HG03064 (cell line): Measurements from ENCODE around the gene PDE4D.
"Not testable (repeated sequence)": the region's sequence is repeated elsewhere in the genome, so short reads cannot be mapped to it uniquely, and the experiment has no call there.

Experiments used
- ATAC-seq: cut with Tn5 transposase; IDR thresholded peaks from one replicate; pipeline ENCODE4 v1.9.1; 2021; ENCODE audit warnings: low read depth; ENCODE audit not compliant: unreplicated experiment

PDE4D gene

DNA sequence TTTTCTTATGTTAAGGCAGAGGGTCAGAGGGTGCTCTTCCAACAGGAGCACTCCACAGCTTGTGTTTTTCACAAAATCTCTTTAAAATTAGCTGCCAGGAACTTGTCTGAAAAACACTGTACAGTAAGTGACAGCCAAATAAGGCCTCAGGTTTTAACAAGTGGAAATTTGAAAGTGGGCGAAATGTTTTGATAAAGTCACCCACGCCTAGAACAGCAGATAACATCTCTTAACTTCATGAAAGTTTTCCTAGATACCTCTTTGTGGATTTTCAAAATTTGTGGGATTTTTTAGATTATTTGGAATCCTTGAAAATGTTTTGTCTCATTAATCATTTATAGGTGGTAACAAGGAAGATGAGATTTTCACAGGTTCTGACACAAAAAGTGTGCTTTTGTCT, 121.3 kb downstream of the PDE4D start:
- ATAC-seq, result no peak

GRCh38 chr5:59770953-59771352, 122.6 kb downstream of the PDE4D start:
- no peak for ATAC-seq

- ATAC-seq, result no peak
Measured at GRCh38 chr5:59769832-59770231, 123.7 kb downstream of the PDE4D start.

DNA sequence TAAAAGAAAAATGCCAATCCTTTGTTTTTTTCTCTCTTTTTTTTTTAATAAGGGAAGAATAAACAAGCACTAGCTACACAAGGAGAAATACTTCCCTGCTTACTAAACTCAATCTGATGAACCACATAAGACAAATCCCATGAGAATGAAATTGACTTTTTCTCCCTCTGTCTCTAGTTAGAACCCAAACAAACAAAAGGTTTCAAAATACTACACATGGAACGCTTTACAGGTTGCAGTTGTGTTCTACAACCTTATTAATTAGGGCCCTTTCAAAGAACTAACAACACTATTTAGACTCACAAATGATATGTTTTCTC, 124.5 kb downstream of the PDE4D start:
- ATAC-seq, result no peak

DNA sequence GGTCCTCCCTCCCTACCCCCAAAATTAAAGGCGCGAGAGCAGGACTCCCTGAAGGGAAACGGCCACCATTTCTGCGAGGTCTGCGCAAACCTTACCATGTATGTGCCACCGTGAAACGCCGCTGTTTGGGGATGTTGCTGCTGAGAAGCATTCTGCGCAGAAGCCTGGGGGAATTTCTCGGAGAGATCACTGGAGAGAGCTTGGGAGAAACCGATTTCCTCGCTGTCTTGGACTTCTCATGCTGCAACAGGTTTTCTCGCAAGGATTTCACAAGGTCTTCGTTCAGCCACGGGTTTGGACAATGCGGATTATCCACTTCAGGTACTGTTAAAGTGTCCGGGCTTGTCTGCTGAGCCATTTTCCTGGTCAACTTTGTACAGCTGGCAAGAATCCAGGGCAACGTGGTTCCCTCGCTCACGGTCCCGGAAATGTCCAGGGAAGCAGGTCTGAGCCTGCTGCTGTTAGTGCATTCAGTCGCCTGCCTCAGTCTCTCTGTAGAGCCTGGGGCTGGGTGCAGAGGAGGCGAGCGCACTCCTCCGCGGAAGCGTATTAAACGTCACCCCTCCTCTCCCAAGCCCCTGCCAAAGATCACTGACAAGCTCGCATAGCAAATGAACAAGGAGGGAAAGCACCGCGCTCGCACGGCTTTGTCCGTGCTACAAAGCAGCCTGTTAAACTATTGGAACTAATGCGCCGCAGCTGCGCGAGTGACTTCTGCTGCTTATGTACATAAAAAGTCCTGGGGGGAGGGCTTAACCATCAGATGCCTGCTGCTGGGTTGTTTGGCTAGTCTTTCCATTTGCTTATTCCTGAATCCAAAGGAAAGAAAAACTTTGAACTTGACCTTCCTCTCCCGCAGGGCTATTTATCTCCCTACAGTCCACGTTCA, 125.1 kb downstream of the PDE4D start:
- no peak for ATAC-seq

DNA sequence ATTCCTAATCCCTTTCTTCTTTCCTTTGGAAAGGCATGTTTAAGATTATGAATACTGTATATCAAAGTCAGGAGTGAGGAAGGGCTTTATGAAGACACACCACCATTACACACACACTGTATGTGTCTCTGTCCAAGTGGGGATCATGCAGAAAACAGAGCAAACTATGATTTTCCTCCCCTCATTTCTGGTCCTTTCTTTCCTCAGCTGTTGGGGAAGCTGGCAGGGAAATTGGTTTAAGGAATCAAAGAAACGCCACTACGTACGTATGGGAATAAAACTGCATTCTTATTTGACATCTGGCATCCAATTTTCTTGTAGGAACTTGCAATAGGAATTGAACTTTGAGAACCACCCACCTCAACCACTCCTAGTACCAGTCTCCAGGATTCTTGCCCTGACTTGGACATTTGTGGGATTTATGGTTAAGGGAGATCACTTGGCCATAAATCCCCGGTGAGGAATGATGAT, 125.8 kb downstream of the PDE4D start:
- no peak for ATAC-seq

DNA sequence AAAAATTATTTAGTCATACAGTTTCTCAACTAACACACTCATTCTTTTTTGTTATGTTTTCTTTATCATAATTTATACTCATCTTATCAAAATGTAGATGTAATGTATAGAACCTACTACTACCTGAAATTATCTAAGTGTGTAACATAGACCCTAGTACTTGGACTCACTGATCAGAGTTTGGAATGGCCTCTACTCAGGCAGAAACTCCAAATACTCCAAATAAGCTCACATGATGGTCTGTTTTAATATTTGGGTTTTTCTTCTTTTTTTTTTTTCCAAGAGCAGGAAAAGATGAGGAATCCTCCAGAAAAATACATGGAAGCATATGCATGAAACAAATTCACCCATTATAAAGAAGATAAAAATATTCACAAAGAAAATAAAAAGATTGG, 126.3 kb downstream of the PDE4D start:
- ATAC-seq, result no peak

GRCh38 chr5:59766427-59767210, 126.9 kb downstream of the PDE4D start:
- no peak for ATAC-seq

DNA sequence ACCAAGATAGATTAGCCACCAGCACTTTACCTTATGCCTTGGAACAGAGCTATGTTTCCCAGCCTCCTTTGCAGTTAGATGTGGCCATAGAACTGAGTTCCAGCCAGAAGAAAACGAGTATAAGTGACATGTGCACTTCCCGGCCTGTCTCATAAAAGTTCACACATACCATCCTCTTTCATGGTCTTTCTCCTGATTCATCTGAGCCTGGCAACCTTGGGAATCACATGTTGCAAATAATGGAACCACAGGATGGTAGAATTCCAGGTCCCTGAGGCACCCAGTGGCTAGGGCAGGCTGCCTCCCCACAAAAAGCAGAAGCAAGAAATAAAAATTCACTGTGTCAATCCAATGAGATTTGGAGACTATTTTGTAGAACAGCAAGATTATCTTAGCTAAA, 128.1 kb downstream of the PDE4D start:
- ATAC-seq, result no peak

DNA sequence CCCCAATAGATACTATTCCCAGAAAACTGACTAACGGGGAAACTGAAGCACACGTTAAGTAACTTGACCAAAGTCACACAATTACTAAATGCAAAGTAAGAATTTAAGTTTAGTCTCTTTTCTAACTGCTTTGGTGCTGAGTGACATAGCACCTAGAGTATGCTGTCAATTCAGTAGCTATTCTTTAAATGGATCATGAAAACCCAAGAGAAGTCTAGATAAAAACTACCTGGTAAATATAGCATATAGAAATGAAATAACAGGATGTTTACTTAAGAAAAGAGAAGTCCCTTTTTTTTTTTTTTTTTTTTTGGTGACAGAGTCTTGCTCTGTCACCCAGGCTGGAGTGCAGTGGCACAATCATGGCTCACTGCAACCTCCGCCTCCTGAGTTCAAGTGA, 129.2 kb downstream of the PDE4D start:
- no peak for ATAC-seq

GRCh38 chr5:59763541-59763940, 130.0 kb downstream of the PDE4D start:
- ATAC-seq, result no peak

DNA sequence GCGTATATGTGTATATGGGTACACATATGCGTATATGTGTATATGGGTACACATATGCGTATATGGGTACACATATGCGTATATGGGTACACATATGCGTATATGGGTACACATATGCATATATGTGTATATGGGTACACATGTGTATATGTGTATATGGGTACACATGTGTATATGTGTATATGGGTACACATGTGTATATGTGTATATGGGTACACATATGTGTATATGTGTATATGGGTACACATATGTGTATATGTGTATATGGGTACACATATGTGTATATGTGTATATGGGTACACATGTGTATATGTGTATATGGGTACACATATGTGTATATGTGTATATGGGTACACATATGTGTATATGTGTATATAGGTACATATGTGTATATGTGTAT, 131.3 kb downstream of the PDE4D start:
- not testable (repeated sequence) for ATAC-seq

DNA sequence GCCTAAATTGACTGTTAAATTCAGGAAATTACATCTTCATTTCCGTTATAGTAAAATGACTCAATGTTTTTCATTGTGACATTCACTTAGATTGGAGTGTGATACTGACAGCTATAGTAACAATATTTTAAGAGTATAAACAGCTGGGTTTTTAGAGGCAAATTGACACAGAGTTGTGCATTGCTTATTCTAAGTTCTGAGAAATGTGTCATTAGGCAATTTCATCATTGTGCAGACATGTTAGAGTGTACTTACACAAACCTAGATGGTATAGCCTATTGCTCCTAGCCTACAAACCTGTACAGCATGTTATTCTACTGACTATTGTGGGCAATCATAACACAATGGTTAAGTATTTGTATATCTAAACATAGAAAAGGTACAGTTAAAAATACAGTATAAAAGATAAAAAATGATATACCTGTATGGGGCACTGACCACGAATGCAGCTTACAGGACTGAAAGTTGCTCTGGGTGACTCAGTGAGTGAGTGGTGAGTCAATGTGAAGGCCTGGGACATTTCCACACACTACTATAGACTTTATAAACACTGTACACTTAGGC, 132.7 kb downstream of the PDE4D start:
- ATAC-seq, result no peak

- no peak for ATAC-seq
Measured at GRCh38 chr5:59759600-59760351, 133.8 kb downstream of the PDE4D start.

GRCh38 chr5:59758566-59758965, 135.0 kb downstream of the PDE4D start:
- no peak for ATAC-seq

DNA sequence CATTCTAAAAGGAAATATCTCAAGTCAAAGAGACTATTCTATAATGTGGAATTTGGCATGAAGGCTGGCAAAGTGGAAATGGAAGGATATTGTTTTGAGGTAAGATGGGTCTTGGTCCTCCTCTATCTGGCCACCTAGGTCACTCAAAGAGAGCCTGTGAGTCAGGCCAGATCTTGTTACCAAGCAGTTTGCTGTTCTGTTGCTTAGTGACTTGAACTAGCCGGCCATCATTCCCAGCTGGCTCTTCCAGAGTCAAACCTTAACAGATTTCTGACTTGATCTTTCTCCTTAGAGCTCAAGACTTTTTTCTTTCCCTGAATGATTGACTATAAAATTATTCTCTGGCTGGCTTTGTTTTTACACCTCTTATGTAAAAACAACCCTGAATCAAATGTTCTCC, 136.1 kb downstream of the PDE4D start:
- ATAC-seq, result no peak

DNA sequence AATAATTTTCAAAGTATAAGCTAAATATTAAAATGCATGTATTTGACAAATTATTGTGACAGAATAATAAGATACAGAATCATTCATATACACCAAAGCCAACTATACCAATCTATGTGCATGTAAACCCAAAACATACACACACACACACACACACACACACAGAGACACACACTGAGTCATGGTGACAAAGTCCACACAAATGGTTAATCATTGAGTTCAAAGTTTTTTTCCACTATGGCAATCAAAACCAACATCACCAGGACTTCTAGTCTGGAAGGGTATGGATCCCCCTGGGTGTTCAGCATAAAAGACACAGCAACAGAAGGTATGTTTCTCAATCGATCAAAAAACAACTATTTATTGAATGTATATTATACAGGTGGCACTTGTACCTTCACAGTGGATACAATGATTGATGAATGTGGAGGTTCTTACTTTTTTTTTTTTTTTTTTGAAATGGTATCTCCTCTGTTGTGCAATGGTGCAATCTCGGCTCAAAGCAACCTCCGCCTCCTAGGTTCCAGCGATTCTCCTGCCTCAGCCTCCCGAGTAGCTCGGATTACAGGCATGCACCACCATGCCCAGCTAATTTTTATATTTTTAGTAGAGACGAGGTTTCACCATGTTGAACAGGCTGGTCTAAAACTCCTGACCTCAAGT, 137.0 kb downstream of the PDE4D start:
- ATAC-seq, result no peak

- ATAC-seq, result no peak
Measured at GRCh38 chr5:59755476-59755875, 138.1 kb downstream of the PDE4D start.

DNA sequence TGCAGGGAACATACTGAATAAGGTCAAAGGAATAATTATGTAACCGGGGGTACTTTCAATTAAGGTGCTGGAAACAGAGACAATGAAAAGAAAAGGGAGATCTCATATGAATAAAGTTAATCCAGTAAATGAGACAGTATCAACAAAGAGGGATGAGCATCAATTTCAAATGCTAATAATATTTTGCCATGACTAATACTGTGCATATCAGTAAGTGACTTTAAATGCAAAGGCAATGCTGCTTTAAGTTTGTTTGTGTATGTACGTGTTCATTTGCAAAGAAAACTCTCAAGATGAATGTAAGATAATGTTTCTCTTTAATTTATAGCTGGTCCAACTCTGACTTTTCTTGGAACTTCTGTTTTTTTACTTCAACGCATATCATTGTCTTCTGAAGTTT, 139.9 kb downstream of the PDE4D start:
- no peak for ATAC-seq

DNA sequence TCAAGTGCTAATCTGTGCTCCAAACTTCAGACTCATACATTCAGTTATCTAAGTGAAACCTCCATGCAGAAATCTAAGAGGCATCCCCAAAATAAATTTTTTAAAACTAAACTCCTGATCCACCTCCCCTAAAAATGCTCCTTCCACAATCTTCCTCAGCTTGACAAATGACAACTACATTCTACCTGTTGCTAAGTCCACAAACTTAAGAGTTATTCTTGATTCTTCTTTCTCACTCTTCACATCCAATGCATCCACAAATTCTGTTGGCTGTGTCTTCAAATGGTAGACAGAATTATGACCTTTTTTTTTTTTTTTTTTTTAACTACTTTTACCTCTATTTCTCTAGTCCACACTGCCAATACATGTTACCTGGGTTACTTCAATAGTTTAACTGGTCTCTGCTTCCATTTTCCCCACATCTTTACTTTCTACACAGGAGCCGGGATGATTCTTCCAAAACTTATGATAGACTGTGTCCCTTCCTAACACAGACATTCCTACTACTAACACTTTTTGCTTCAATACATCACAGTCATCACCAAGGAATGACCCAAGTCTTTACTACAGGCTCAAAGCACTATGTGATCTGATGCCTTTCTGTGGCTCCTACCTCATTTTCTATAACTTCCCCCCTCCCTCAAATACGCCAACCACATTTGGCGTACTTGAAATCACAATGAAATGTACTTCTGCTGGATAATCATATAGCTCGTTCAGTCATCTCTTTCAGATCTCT, 143.6 kb downstream of the PDE4D start:
- no peak for ATAC-seq
